ENCODE data around the gene NADSYN1. TPM values are rescaled to one million over a fixed set of nuclear protein-coding genes. Genes with fewer than 3 reads are reported as not detected.

Gene NADSYN1
- total and polyA plus RNA-seq, 4 experiments from 2014 or later: 35.9 to 243 (median 136) TPM

DNA sequence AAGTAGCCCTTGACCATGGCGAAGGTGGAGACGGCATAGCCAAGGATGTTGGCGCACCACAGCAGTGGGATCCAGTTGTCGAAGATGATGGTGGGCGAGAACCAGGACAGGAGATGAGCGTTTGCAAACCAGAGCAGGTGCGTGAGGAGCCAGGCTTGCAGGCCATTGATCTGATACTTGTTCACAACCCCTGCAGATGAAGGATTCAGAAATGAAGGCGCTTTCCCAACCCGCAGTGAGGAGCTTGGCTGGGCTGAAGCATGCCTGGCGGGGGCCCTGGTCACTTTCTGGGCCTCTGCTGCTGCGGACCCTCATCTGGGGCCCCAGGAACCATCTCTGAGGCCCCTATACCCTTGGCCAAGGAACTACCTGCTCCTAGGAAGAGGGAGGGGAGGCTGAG, 11.8 kb upstream of the NADSYN1 start:
- CTCF ChIA-PET (ENCODE audit: partially characterized antibody): no interaction called here
- Histone ChIP-seq H3K4me1 (ENCODE audit: insufficient read depth, low read length) (no peaks in the 10 kb centered on the region), H3K27ac (ENCODE audit: low read depth, low read length) (no peak overlapping the region), H3K4me3 (ENCODE audit: low read length in 2 of 2) (no peak overlapping the region), H3K9me3 (ENCODE audit: control insufficient read depth in 1 of 2, low read length in 2 of 2) (no peaks in the 10 kb centered on the region), H3K27me3 (ENCODE audit: insufficient read depth, low read length) (no peaks in the 10 kb centered on the region), H3K36me3 (ENCODE audit: insufficient read depth, low read length) (peaks cover 6% of the 10 kb centered on the region)
- H3K36me3 Mint-ChIP-seq: peaks cover 32 to 54% of the 10 kb centered on the region in 2 donors
- peaks cover 0 to 4% (median 2%) of the 10 kb centered on the region in 8 donors for H3K9me3 Mint-ChIP-seq
- H3K4me1 Mint-ChIP-seq: peaks cover 0 to 1% (median under 1%) of the 10 kb centered on the region in 4 donors
- POLR2A ChIA-PET (ENCODE audit: partially characterized antibody): interaction anchor here (1.5 kb wide), 1 partner anchor 12 kb away, joined by 7 read pairs; the partner anchor contains the start of gene NADSYN1
- DNase-seq: no peak
- H3K27ac Mint-ChIP-seq: no peak overlapping the region
- intact Hi-C loops (cut with micrococcal nuclease): no loop called here
- no peaks in the 10 kb centered on the region for H3K27me3 Mint-ChIP-seq
- H3K4me3 Mint-ChIP-seq: no peak overlapping the region

DNA sequence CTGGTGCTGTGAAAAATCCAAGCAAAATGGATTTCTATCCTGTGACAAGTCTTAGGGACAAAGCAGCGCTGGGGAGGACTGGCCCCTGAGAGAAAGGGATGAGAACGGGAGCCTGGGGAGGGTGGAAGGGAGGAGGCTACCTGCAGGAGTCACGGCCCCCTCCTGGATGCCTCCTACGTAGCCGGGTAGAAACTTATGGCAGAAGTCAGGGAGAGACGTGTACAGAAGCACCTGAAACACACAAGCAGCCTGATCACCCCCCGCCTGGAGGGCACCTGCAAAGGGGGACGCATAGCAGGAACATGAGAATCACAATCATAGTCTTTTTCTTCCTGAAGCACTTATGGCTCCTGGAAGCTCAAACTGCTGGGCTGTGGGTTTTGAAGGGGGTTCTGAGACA, 10.9 kb upstream of the NADSYN1 start:
- Histone ChIP-seq H3K27ac (ENCODE audit: low read depth, low read length) (no peak overlapping the region), H3K9me3 (ENCODE audit: control insufficient read depth in 1 of 2, low read length in 2 of 2) (no peaks in the 10 kb centered on the region), H3K27me3 (ENCODE audit: insufficient read depth, low read length) (no peaks in the 10 kb centered on the region), H3K4me1 (ENCODE audit: insufficient read depth, low read length) (peaks cover under 1% of the 10 kb centered on the region), H3K4me3 (ENCODE audit: low read length in 2 of 2) (no peak overlapping the region), H3K36me3 (ENCODE audit: insufficient read depth, low read length) (peaks cover 6% of the 10 kb centered on the region)
- intact Hi-C loops (cut with micrococcal nuclease): no loop called here
- H3K4me3 Mint-ChIP-seq: no peak overlapping the region
- POLR2A ChIA-PET (ENCODE audit: partially characterized antibody): interaction anchor here (1.5 kb wide), 1 partner anchor 11 kb away, joined by 7 read pairs; the partner anchor contains the start of gene NADSYN1
- H3K36me3 Mint-ChIP-seq: peaks cover 30 to 55% of the 10 kb centered on the region in 2 donors
- CTCF ChIA-PET (ENCODE audit: partially characterized antibody): no interaction called here
- H3K9me3 Mint-ChIP-seq: peaks cover 0 to 4% (median 2%) of the 10 kb centered on the region in 8 donors
- H3K27ac Mint-ChIP-seq: no peak overlapping the region
- no peak for DNase-seq
- no peaks in the 10 kb centered on the region for H3K27me3 Mint-ChIP-seq
- peaks cover 2 to 4% (median 3%) of the 10 kb centered on the region in 4 donors for H3K4me1 Mint-ChIP-seq

DNA sequence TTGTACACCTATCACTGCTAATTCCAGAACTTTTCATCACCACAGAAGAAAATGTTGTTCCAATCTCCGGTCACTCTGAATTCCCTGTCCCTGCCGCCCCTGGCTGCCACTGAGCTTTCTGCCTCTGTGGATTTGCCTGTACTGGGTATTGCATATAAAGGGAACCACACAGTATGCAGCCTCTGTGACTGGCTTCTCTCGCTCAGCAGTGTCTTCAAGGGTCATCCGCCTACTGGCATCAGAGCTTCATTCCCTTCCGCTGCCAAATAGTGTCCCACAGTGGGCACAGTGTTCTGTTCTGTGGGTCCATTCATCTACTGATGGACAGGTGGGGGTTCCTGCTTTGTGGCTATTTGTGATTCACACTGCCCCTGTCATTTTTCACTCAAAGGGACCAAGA, 10.1 kb upstream of the NADSYN1 start:
- POLR2A ChIA-PET (ENCODE audit: partially characterized antibody): no interaction called here
- peaks cover 28 to 57% of the 10 kb centered on the region in 2 donors for H3K36me3 Mint-ChIP-seq
- H3K4me3 Mint-ChIP-seq: no peak overlapping the region
- no peaks in the 10 kb centered on the region for H3K27me3 Mint-ChIP-seq
- Histone ChIP-seq H3K9me3 (ENCODE audit: control insufficient read depth in 1 of 2, low read length in 2 of 2) (no peaks in the 10 kb centered on the region), H3K4me3 (ENCODE audit: low read length in 2 of 2) (no peak overlapping the region), H3K4me1 (ENCODE audit: insufficient read depth, low read length) (peaks cover 8% of the 10 kb centered on the region), H3K27ac (ENCODE audit: low read depth, low read length) (no peak overlapping the region), H3K27me3 (ENCODE audit: insufficient read depth, low read length) (no peaks in the 10 kb centered on the region), H3K36me3 (ENCODE audit: insufficient read depth, low read length) (peaks cover 6% of the 10 kb centered on the region)
- peaks cover 6 to 12% (median 9%) of the 10 kb centered on the region in 4 donors for H3K4me1 Mint-ChIP-seq
- H3K9me3 Mint-ChIP-seq: peaks cover 0 to 4% (median 2%) of the 10 kb centered on the region in 8 donors
- DNase-seq: no peak
- CTCF ChIA-PET (ENCODE audit: partially characterized antibody): no interaction called here
- H3K27ac Mint-ChIP-seq: no peak overlapping the region
- intact Hi-C loops (cut with micrococcal nuclease): no loop called here

DNA sequence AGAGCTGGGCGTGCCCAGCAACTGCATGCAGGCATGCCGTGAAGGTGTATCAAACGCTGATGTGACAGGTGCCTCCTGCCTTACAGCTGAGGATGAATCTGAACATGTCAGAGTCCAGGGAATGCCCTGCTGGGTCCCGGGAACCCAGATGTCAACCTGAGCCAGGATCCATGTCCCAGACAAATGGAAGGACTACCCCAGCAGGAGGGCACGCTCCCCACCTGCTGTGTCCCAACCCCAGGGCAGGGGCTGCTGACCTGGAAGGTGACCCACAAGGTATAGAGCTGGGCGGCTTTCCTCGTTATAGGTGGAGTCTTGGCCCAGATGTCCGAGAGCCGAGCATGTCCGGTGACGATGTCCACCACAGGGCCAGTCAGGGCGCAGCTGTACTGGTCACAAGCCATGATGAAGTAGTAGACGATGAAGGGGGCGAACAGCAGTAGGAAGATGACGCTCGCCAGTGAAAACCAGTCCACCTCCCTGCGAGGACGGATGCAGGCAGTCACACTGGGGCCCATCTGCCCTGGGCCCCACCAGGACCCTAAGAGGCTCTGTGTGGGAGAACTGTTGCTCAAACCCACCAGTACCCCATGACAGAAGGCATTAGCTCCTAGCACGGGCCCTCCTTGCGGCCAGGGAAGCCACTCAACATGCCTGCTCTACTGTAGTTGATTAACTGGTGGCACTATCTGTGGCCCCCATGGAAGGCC, 9.1 kb upstream of the NADSYN1 start:
- CTCF ChIA-PET (ENCODE audit: partially characterized antibody): no interaction called here
- H3K4me3 ChIP-seq (ENCODE audit: low read length in 2 of 2): no peak overlapping the region
- intact Hi-C loops (cut with micrococcal nuclease): no loop called here
- Mint-ChIP-seq H3K27ac (no peak overlapping the region), H3K9me3 (peaks cover 0 to 4% (median 2%) of the 10 kb centered on the region in 8 donors), H3K4me1 (peaks cover 6 to 17% (median 9%) of the 10 kb centered on the region in 4 donors), H3K27me3 (no peaks in the 10 kb centered on the region), H3K36me3 (peaks cover 28 to 54% of the 10 kb centered on the region in 2 donors), H3K4me3 (no peak overlapping the region)
- no peak overlapping the region for H3K27ac ChIP-seq (ENCODE audit: low read depth, low read length)
- H3K27me3 ChIP-seq (ENCODE audit: insufficient read depth, low read length): no peaks in the 10 kb centered on the region
- H3K4me1 ChIP-seq (ENCODE audit: insufficient read depth, low read length): peaks cover 8% of the 10 kb centered on the region
- peaks cover 6% of the 10 kb centered on the region for H3K36me3 ChIP-seq (ENCODE audit: insufficient read depth, low read length)
- POLR2A ChIA-PET (ENCODE audit: partially characterized antibody): interaction anchor here (1.1 kb wide), 1 partner anchor 9 kb away, joined by 4 read pairs; the partner anchor contains the start of gene NADSYN1
- DNase-seq: no peak
- no peaks in the 10 kb centered on the region for H3K9me3 ChIP-seq (ENCODE audit: control insufficient read depth in 1 of 2, low read length in 2 of 2)

DNA sequence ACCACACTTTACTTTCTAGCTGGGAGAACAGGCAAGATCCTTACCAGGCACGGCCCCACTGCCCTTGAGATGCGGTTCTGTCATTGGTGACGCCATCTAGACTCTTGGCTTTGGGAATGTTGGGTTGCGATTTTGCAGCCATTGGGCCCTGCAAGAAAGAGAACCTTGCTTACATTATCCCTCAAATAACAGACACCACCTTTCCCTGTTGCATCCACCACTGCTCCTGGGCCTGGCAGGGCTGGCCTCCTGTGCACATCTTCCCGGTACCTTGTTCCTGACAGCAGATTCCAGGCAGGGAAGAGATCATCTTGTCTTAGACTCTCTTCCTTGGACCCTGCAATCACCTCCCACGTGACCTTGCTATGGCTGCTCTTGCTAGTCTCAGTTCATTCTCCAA, 8.2 kb upstream of the NADSYN1 start:
- intact Hi-C loops (cut with micrococcal nuclease): no loop called here
- Histone ChIP-seq H3K27me3 (ENCODE audit: insufficient read depth, low read length) (no peaks in the 10 kb centered on the region), H3K4me3 (ENCODE audit: low read length in 2 of 2) (no peak overlapping the region), H3K4me1 (ENCODE audit: insufficient read depth, low read length) (peaks cover 15% of the 10 kb centered on the region), H3K27ac (ENCODE audit: low read depth, low read length) (no peak overlapping the region), H3K36me3 (ENCODE audit: insufficient read depth, low read length) (peaks cover 6% of the 10 kb centered on the region), H3K9me3 (ENCODE audit: control insufficient read depth in 1 of 2, low read length in 2 of 2) (no peaks in the 10 kb centered on the region)
- peaks cover 28 to 49% of the 10 kb centered on the region in 2 donors for H3K36me3 Mint-ChIP-seq
- peak overlapping the region in 1 of 8 donors; percentile 42 for H3K4me3 Mint-ChIP-seq
- CTCF ChIA-PET (ENCODE audit: partially characterized antibody): no interaction called here
- DNase-seq: no peak
- POLR2A ChIA-PET (ENCODE audit: partially characterized antibody): interaction anchor here (1.1 kb wide), 2 partner anchors 8 to 10 kb away, joined by 3 to 4 read pairs; partner anchors contain the start of gene NADSYN1
- no peaks in the 10 kb centered on the region for H3K27me3 Mint-ChIP-seq
- H3K9me3 Mint-ChIP-seq: peaks cover 0 to 4% (median 2%) of the 10 kb centered on the region in 8 donors
- H3K4me1 Mint-ChIP-seq: peaks cover 14 to 26% (median 17%) of the 10 kb centered on the region in 4 donors
- no peak overlapping the region for H3K27ac Mint-ChIP-seq

DNA sequence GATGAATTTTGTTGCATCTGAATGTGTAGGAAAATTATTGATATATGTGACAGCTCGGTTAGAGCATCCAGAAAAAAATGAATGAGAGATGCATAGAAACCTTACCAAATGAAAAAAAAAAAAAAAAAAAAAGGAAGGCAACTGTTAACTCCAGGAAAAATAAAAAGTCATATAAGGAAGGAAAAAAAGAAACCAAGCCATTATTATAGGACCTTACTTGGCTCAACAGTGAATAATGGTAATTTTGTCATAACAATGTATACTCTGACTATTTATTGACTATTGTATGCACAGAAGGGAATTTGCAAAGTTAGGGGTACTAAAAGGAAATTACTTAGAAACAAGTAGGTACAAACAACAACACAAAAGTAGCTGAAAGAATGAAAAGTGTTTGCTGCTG, 6.9 kb upstream of the NADSYN1 start:
- Histone ChIP-seq H3K4me1 (ENCODE audit: insufficient read depth, low read length) (peaks cover 28% of the 10 kb centered on the region), H3K27me3 (ENCODE audit: insufficient read depth, low read length) (no peaks in the 10 kb centered on the region), H3K27ac (ENCODE audit: low read depth, low read length) (no peak overlapping the region), H3K4me3 (ENCODE audit: low read length in 2 of 2) (no peak overlapping the region), H3K36me3 (ENCODE audit: insufficient read depth, low read length) (peaks cover 6% of the 10 kb centered on the region), H3K9me3 (ENCODE audit: control insufficient read depth in 1 of 2, low read length in 2 of 2) (no peaks in the 10 kb centered on the region)
- CTCF ChIA-PET (ENCODE audit: partially characterized antibody): interaction anchor here (1.2 kb wide), 1 partner anchor 9 kb away, joined by 3 read pairs; no protein-coding TSS in a partner anchor
- Mint-ChIP-seq H3K9me3 (peaks cover 0 to 4% (median 2%) of the 10 kb centered on the region in 8 donors), H3K4me3 (peak overlapping the region in 3 of 8 donors; percentile 56 to 92 (median 70)), H3K4me1 (peaks cover 21 to 39% (median 27%) of the 10 kb centered on the region in 4 donors), H3K27me3 (no peaks in the 10 kb centered on the region), H3K27ac (peak overlapping the region in 2 of 7 donors; percentile 30 to 82), H3K36me3 (peaks cover 24 to 42% of the 10 kb centered on the region in 2 donors)
- POLR2A ChIA-PET (ENCODE audit: partially characterized antibody): interaction anchor here (1.1 kb wide), 1 partner anchor 8 kb away, joined by 3 read pairs; no protein-coding TSS in a partner anchor
- no peak for DNase-seq
- intact Hi-C loops (cut with micrococcal nuclease): no loop called here

DNA sequence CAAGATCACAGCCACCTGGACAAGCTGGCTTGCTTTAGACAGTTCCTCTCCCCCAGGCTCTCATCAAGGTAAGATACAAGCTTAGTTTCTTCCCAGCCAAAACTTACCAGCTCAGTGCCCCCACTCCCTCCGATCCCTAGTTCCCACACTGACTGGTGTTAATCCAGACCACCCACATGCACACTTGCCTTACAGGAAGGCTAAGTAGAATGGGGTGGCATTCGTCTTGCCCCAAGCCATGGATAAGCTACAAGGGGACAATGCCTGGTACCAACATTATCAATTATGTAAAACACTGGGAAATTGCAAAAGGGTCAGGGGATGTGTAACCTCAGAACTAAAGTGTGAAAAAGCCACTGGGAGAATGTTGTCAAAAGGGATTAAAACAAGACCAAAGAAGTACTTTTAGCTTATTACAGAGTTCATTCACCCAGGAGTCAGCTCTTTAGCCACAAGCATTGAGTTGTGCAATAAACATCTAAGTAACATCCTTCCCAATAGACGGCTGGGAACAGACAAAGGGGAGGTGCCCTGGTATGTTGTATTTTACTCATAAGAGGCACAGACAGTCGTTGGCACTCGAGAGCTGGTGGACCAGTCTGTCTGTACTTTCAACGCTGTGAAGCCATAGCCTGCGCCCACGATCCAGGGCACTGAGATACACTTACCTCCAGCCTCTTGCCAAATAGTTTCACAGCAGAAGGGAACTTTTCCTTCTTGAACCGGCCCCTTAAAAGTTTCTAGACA, 5.9 kb upstream of the NADSYN1 start:
- Mint-ChIP-seq H3K36me3 (peaks cover 23 to 39% of the 10 kb centered on the region in 2 donors), H3K4me3 (peak overlapping the region; percentile 86 to 94 (median 92)), H3K27me3 (no peaks in the 10 kb centered on the region), H3K27ac (peak overlapping the region in 6 of 7 donors; percentile 74 to 92 (median 90)), H3K9me3 (peaks cover 0 to 4% (median 2%) of the 10 kb centered on the region in 8 donors), H3K4me1 (peaks cover 28 to 49% (median 36%) of the 10 kb centered on the region in 4 donors)
- Histone ChIP-seq H3K9me3 (ENCODE audit: control insufficient read depth in 1 of 2, low read length in 2 of 2) (no peaks in the 10 kb centered on the region), H3K27me3 (ENCODE audit: insufficient read depth, low read length) (no peaks in the 10 kb centered on the region), H3K36me3 (ENCODE audit: insufficient read depth, low read length) (no peaks in the 10 kb centered on the region), H3K27ac (ENCODE audit: low read depth, low read length) (no peak overlapping the region), H3K4me3 (ENCODE audit: low read length in 2 of 2) (peak overlapping the region; percentile 66 to 87), H3K4me1 (ENCODE audit: insufficient read depth, low read length) (peaks cover 38% of the 10 kb centered on the region)
- POLR2A ChIA-PET (ENCODE audit: partially characterized antibody): interaction anchor here (1.5 kb wide), 2 partner anchors 9 to 776 kb away, joined by 3 to 6 read pairs; no protein-coding TSS in a partner anchor
- intact Hi-C loops (cut with micrococcal nuclease): no loop called here
- CTCF ChIA-PET (ENCODE audit: partially characterized antibody): interaction anchor here (1.2 kb wide), 1 partner anchor 8 kb away, joined by 3 read pairs; no protein-coding TSS in a partner anchor
- no peak for DNase-seq

All from CD4-positive, alpha-beta memory T cell (primary cell).